Mammary epithelial cell (primary cell): ENCODE data around the gene C22orf15.

Source experiments
- CTCF ChIP-seq, 2 donors: IDR thresholded peaks in 1 of 2; conservative IDR thresholded peaks in 1 of 2; 2 replicates each; pipeline ENCODE4 v1.5.1; 2011 to 2012; ENCODE audit warnings: inconsistent platforms in 2 of 2, low read length in 2 of 2, mild to moderate bottlenecking in 2 of 2, control low read depth in 1 of 2, low read depth in 1 of 2; ENCODE audit not compliant: insufficient read depth in 1 of 2; ENCODE audit errors: extremely low read depth in 1 of 2
- EZH2 ChIP-seq: IDR thresholded peaks from 2 replicates; pipeline ENCODE4 v1.6.1; 2012; ENCODE audit warnings: low read length, inconsistent platforms, borderline replicate concordance

- no peak for TF ChIP-seq CTCF (conservative IDR thresholded peaks at IDR 0.05 in 1 of 2, IDR thresholded peaks at IDR 0.05 in 1 of 2; ENCODE audit: extremely low read depth in 1 of 2, insufficient read depth in 1 of 2, low read depth in 1 of 2, low read length in 2 of 2)
- no peak for TF ChIP-seq EZH2
Observed at GRCh38 chr22:23751441-23751996, 11.3 kb upstream of the C22orf15 start.
